ENCODE measurements around the gene RGS10. TPM values are rescaled to one million over a fixed set of nuclear protein-coding genes. Genes with fewer than 3 reads are reported as not detected.
A peak's percentile ranks its signal among the peaks of the same experiment; 100 is the strongest.
"Not testable (repeated sequence)": the region's sequence is repeated elsewhere in the genome, so short reads cannot be mapped to it uniquely, and the experiment has no call there.

Gene RGS10
- total and polyA plus RNA-seq, 9 of the 15 experiments (the other 6 are each of a cell fraction or from before 2014, with no cell fraction given): 31.9 to 123 (median 62.1) TPM

- intact Hi-C loops (cut with micrococcal nuclease); H3K4me1 ChIP-seq (replicated peaks in 1 of 2; ENCODE audit: control insufficient read depth in 2 of 2, insufficient read depth in 2 of 2, low read length in 2 of 2); BruUV-seq (replicated peaks); H3K4me3 ChIP-seq; ATAC-seq; H3K4me2 ChIP-seq (ENCODE audit: insufficient read depth, low read length); DNase-seq (ENCODE audit: extremely low read depth in 1 of 4, low spot score in 3 of 4); H3K9ac ChIP-seq (ENCODE audit: insufficient read depth in 1 of 2, low read depth in 2 of 2, low read length in 2 of 2); H2AFZ ChIP-seq (ENCODE audit: low read depth, low read length); CTCF ChIA-PET (ENCODE audit: low intra/inter-chr PET ratio); H4K20me1 ChIP-seq (replicated peaks; ENCODE audit: control insufficient read depth, insufficient read depth, low read length); in situ Hi-C loops (cut with MboI); H3K9me1 ChIP-seq (ENCODE audit: control insufficient read depth, insufficient read depth, low read length); H3K9me3 ChIP-seq (replicated peaks; ENCODE audit: control insufficient read depth, insufficient read depth, low read depth, low read length); H3K27ac ChIP-seq (ENCODE audit: extremely low read depth, low read depth, low read length); FAIRE-seq; H3K27me3 ChIP-seq (ENCODE audit: control insufficient read depth in 2 of 2, insufficient read depth in 2 of 2, low read length in 2 of 2): not testable (repeated sequence)
- peaks cover 80% of the 10 kb centered on the region for H3K79me2 ChIP-seq (ENCODE audit: control insufficient read depth, insufficient read depth, low read length)
- POLR2A ChIA-PET: interaction anchor here (0.7 kb wide), 1 partner anchor 697 kb away, joined by 3 read pairs; no protein-coding TSS in a partner anchor
- peak; percentile 38; the same call in 1 of the 2 replicates for TF ChIP-seq C11orf30 (IDR thresholded peaks at IDR 0.05; ENCODE audit: low read depth)
- 86% methylated on average over 7 of the region's 8 CpGs for WGBS (ENCODE audit: insufficient coverage, low coverage, missing lambda C conversion rate)
- peaks cover 25% of the 10 kb centered on the region; the same call in 1 of the 3 replicates for H3K36me3 ChIP-seq (ENCODE audit: control insufficient read depth, insufficient read depth, low read length)
Measured at GRCh38 chr10:119532251-119532650, 10.3 kb downstream of the RGS10 start.

- intact Hi-C loops (cut with micrococcal nuclease) (no loop called here), in situ Hi-C loops (cut with MboI) (no loop called here)
- peaks cover 3 to 6% of the 10 kb centered on the region in 2 experiments; a peak in 3 of 5 replicates for H3K4me1 ChIP-seq (replicated peaks in 1 of 2; ENCODE audit: control insufficient read depth in 2 of 2, insufficient read depth in 2 of 2, low read length in 2 of 2)
- BruUV-seq (replicated peaks): no TSS peak
- DNase-seq (ENCODE audit: extremely low read depth in 1 of 4, low spot score in 3 of 4): no peak
- FAIRE-seq: no peak
- POLR2A ChIA-PET: interaction anchor here (0.6 to 2.0 kb wide), 7 partner anchors 9 to 152 kb away, joined by 3 to 6 read pairs (median 3); no protein-coding TSS in a partner anchor
- H3K27me3 ChIP-seq (ENCODE audit: control insufficient read depth in 2 of 2, insufficient read depth in 2 of 2, low read length in 2 of 2): no peaks in the 10 kb centered on the region
- no peak overlapping the region for H3K9ac ChIP-seq (ENCODE audit: insufficient read depth in 1 of 2, low read depth in 2 of 2, low read length in 2 of 2)
- ATAC-seq: no peak
- H3K4me2 ChIP-seq (ENCODE audit: insufficient read depth, low read length): no peak overlapping the region
- peaks cover 74% of the 10 kb centered on the region for H3K79me2 ChIP-seq (ENCODE audit: control insufficient read depth, insufficient read depth, low read length)
- H3K4me3 ChIP-seq: no peak overlapping the region
- H3K36me3 ChIP-seq (ENCODE audit: control insufficient read depth, insufficient read depth, low read length): peaks cover 15% of the 10 kb centered on the region; the same call in 1 of the 3 replicates
- no peaks in the 10 kb centered on the region for H3K9me3 ChIP-seq (replicated peaks; ENCODE audit: control insufficient read depth, insufficient read depth, low read depth, low read length)
- no peaks in the 10 kb centered on the region for H4K20me1 ChIP-seq (replicated peaks; ENCODE audit: control insufficient read depth, insufficient read depth, low read length)
- no peak for TF ChIP-seq ZBTB7A (IDR thresholded peaks at IDR 0.05; ENCODE audit: borderline replicate concordance, control insufficient read depth, low read depth, low read length)
- TF ChIP-seq ETV5 (CRISPR knock-in tag; IDR thresholded peaks at IDR 0.05; ENCODE audit: low read depth): no peak
- TF ChIP-seq TCF3 (CRISPR knock-in tag; IDR thresholded peaks at IDR 0.05): no peak
- TF ChIP-seq MCM5 (IDR thresholded peaks at IDR 0.05; ENCODE audit: low read depth): no peak
- no peak for TF ChIP-seq SP1 (CRISPR knock-in tag; IDR thresholded peaks at IDR 0.05)
- TF ChIP-seq GTF2F1 (IDR thresholded peaks at IDR 0.05; ENCODE audit: low read depth, low read length): no peak
- TF ChIP-seq TEAD1 (CRISPR knock-in tag; IDR thresholded peaks at IDR 0.05): no peak
- no peak for TF ChIP-seq TARDBP (IDR thresholded peaks at IDR 0.05)
- no peak overlapping the region for H3K27ac ChIP-seq (ENCODE audit: extremely low read depth, low read depth, low read length)
- CTCF ChIA-PET (ENCODE audit: low intra/inter-chr PET ratio): no interaction called here
- H2AFZ ChIP-seq (ENCODE audit: low read depth, low read length): no peak overlapping the region
- WGBS (ENCODE audit: insufficient coverage, low coverage, missing lambda C conversion rate): 88% methylated on average over 1 of the region's 1 CpG
- H3K9me1 ChIP-seq (ENCODE audit: control insufficient read depth, insufficient read depth, low read length): no peaks in the 10 kb centered on the region
Measured at GRCh38 chr10:119531067-119531466, 11.5 kb downstream of the RGS10 start.

GRCh38 chr10:119528663-119529237 is 13.8 kb downstream of the RGS10 start:
- in situ Hi-C loops (cut with MboI); H2AFZ ChIP-seq (ENCODE audit: low read depth, low read length); H3K27me3 ChIP-seq (ENCODE audit: control insufficient read depth in 2 of 2, insufficient read depth in 2 of 2, low read length in 2 of 2); H3K27ac ChIP-seq (ENCODE audit: extremely low read depth, low read depth, low read length); ATAC-seq; H3K4me3 ChIP-seq; H3K9ac ChIP-seq (ENCODE audit: insufficient read depth in 1 of 2, low read depth in 2 of 2, low read length in 2 of 2); H3K9me3 ChIP-seq (replicated peaks; ENCODE audit: control insufficient read depth, insufficient read depth, low read depth, low read length); H4K20me1 ChIP-seq (replicated peaks; ENCODE audit: control insufficient read depth, insufficient read depth, low read length); CTCF ChIA-PET (ENCODE audit: low intra/inter-chr PET ratio); FAIRE-seq; H3K9me1 ChIP-seq (ENCODE audit: control insufficient read depth, insufficient read depth, low read length); H3K4me2 ChIP-seq (ENCODE audit: insufficient read depth, low read length); H3K4me1 ChIP-seq (replicated peaks in 1 of 2; ENCODE audit: control insufficient read depth in 2 of 2, insufficient read depth in 2 of 2, low read length in 2 of 2); BruUV-seq (replicated peaks); intact Hi-C loops (cut with micrococcal nuclease); DNase-seq (ENCODE audit: extremely low read depth in 1 of 4, low spot score in 3 of 4): not testable (repeated sequence)
- POLR2A ChIA-PET: interaction anchor here (0.7 to 1.3 kb wide), 2 partner anchors 14 to 121 kb away, joined by 3 to 6 read pairs; partner anchors contain the start of gene RGS10
- Histone ChIP-seq H3K79me2 (ENCODE audit: control insufficient read depth, insufficient read depth, low read length) (peaks cover 59% of the 10 kb centered on the region), H3K36me3 (ENCODE audit: control insufficient read depth, insufficient read depth, low read length) (peaks cover 26% of the 10 kb centered on the region; the same call in 2 of the 3 replicates)
- WGBS (ENCODE audit: insufficient coverage, low coverage, missing lambda C conversion rate): 83% methylated on average over 6 of the region's 8 CpGs
